ENCODE results near the gene KCMF1. TPM values are rescaled to one million over a fixed set of nuclear protein-coding genes. Genes with fewer than 3 reads are reported as not detected.
A peak's percentile ranks its signal among the peaks of the same experiment; 100 is the strongest.

The KCMF1 gene
- total RNA-seq, 1 donor from 2014 or later, result 97.6 TPM

GRCh38 chr2:84969511-84970209 lies 1.3 kb upstream of the KCMF1 start:
- DNase-seq (ENCODE audit: low read depth), result no peak
- no peaks in the 10 kb centered on the region for H3K27me3 ChIP-seq (ENCODE audit: control insufficient read depth, insufficient read depth, low read length)
- H3K36me3 ChIP-seq (ENCODE audit: control insufficient read depth, insufficient read depth, low read length), result no peaks in the 10 kb centered on the region
- TF ChIP-seq, protein P1, sequence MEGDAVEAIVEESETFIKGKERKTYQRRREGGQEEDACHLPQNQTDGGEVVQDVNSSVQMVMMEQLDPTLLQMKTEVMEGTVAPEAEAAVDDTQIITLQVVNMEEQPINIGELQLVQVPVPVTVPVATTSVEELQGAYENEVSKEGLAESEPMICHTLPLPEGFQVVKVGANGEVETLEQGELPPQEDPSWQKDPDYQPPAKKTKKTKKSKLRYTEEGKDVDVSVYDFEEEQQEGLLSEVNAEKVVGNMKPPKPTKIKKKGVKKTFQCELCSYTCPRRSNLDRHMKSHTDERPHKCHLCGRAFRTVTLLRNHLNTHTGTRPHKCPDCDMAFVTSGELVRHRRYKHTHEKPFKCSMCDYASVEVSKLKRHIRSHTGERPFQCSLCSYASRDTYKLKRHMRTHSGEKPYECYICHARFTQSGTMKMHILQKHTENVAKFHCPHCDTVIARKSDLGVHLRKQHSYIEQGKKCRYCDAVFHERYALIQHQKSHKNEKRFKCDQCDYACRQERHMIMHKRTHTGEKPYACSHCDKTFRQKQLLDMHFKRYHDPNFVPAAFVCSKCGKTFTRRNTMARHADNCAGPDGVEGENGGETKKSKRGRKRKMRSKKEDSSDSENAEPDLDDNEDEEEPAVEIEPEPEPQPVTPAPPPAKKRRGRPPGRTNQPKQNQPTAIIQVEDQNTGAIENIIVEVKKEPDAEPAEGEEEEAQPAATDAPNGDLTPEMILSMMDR (IDR thresholded peaks at IDR 0.05; ENCODE audit: insufficient read depth, low read length, poor library complexity, severe bottlenecking), result no peak
- H3K4me3 ChIP-seq (ENCODE audit: low read depth, low read length), result peak overlapping the region; percentile 88

- TF ChIP-seq, protein P1 (IDR thresholded peaks at IDR 0.05; ENCODE audit: insufficient read depth, low read length, poor library complexity, severe bottlenecking), result no peak
- Histone ChIP-seq H3K4me3 (ENCODE audit: low read depth, low read length) (peak overlapping the region; percentile 88), H3K27me3 (ENCODE audit: control insufficient read depth, insufficient read depth, low read length) (no peaks in the 10 kb centered on the region), H3K36me3 (ENCODE audit: control insufficient read depth, insufficient read depth, low read length) (no peaks in the 10 kb centered on the region)
- no peak for DNase-seq (ENCODE audit: low read depth)
Measured at GRCh38 chr2:84970210-84970867, 622 bp upstream of the KCMF1 start.

DNA sequence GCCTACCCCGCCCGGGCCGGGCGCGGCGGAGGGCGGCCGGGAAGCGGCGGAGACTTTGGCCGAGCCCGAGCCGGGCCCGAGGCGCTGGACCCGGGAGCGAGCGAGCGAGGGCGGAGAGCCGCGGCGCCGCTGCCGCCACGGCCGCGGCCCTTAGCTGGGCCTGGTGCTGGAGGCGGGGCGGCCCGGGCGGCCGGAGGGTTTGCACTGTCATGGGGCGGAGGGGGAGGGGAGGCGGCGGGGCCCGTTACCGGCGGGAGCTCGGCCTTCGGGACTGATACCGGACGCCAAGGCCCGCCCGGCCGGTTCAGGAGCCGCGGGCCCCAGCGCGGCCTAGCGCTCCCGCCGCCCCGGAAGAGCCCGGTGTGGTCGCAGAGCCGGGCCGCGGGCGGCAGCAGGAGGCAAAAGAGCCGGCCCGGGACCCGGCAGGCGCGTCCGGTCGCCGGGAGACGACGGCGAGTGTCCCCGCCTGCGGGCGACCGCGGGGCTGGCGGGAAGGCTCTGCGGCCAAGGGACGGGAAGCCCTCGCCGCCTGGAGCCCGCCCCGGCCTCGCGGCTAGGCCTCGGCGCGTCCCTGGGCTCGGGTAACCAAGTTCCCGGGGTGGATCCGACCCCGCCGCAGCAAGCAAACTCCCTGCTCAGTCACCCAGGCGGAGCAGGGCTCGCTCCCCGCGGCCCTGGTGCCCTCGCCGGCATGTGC lies 697 bp downstream of the KCMF1 start:
- Histone ChIP-seq H3K4me3 (ENCODE audit: low read depth, low read length) (peak overlapping the region; percentile 88), H3K27me3 (ENCODE audit: control insufficient read depth, insufficient read depth, low read length) (no peaks in the 10 kb centered on the region), H3K36me3 (ENCODE audit: control insufficient read depth, insufficient read depth, low read length) (no peaks in the 10 kb centered on the region)
- DNase-seq (ENCODE audit: low read depth), result no peak
- TF ChIP-seq, protein P1 (IDR thresholded peaks at IDR 0.05; ENCODE audit: insufficient read depth, low read length, poor library complexity, severe bottlenecking), result no peak

GRCh38 chr2:84972207-84972783 lies 1.3 kb downstream of the KCMF1 start:
- H3K27me3 ChIP-seq (ENCODE audit: control insufficient read depth, insufficient read depth, low read length), result no peaks in the 10 kb centered on the region
- H3K36me3 ChIP-seq (ENCODE audit: control insufficient read depth, insufficient read depth, low read length), result no peaks in the 10 kb centered on the region
- DNase-seq (ENCODE audit: low read depth), result no peak
- TF ChIP-seq, protein P1 (IDR thresholded peaks at IDR 0.05; ENCODE audit: insufficient read depth, low read length, poor library complexity, severe bottlenecking), result no peak
- H3K4me3 ChIP-seq (ENCODE audit: low read depth, low read length), result peak overlapping the region; percentile 88

- TF ChIP-seq, protein P1 (IDR thresholded peaks at IDR 0.05; ENCODE audit: insufficient read depth, low read length, poor library complexity, severe bottlenecking), result no peak
- DNase-seq (ENCODE audit: low read depth), result no peak
- H3K27me3 ChIP-seq (ENCODE audit: control insufficient read depth, insufficient read depth, low read length), result no peaks in the 10 kb centered on the region
- H3K36me3 ChIP-seq (ENCODE audit: control insufficient read depth, insufficient read depth, low read length), result no peaks in the 10 kb centered on the region
- peak overlapping the region; percentile 88 for H3K4me3 ChIP-seq (ENCODE audit: low read depth, low read length)
Measured at GRCh38 chr2:84972932-84973331, 2.0 kb downstream of the KCMF1 start.
